ENCODE results near the gene AQP11. TPM values are rescaled to one million over a fixed set of nuclear protein-coding genes. Genes with fewer than 3 reads are reported as not detected.
"Not testable (repeated sequence)": the region's sequence is repeated elsewhere in the genome, so short reads cannot be mapped to it uniquely, and the experiment has no call there.

The AQP11 gene
- total RNA-seq, 4 donors from 2014 or later = 0.18 to 0.19 TPM; not detected in 2

- no peak for DNase-seq
- no peak overlapping the region for H3K4me3 ChIP-seq
- no peaks in the 10 kb centered on the region for H3K4me1 ChIP-seq
- H3K9me3 ChIP-seq = no peaks in the 10 kb centered on the region
- TF ChIP-seq, protein P1, sequence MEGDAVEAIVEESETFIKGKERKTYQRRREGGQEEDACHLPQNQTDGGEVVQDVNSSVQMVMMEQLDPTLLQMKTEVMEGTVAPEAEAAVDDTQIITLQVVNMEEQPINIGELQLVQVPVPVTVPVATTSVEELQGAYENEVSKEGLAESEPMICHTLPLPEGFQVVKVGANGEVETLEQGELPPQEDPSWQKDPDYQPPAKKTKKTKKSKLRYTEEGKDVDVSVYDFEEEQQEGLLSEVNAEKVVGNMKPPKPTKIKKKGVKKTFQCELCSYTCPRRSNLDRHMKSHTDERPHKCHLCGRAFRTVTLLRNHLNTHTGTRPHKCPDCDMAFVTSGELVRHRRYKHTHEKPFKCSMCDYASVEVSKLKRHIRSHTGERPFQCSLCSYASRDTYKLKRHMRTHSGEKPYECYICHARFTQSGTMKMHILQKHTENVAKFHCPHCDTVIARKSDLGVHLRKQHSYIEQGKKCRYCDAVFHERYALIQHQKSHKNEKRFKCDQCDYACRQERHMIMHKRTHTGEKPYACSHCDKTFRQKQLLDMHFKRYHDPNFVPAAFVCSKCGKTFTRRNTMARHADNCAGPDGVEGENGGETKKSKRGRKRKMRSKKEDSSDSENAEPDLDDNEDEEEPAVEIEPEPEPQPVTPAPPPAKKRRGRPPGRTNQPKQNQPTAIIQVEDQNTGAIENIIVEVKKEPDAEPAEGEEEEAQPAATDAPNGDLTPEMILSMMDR (IDR thresholded peaks at IDR 0.05) = no peak
- no peak for TF ChIP-seq POLR2A (IDR thresholded peaks at IDR 0.05)
- intact Hi-C loops (cut with DNase I) = no loop called here
- H3K27ac ChIP-seq = no peak overlapping the region
- peaks cover 5 to 100% (median 13%) of the 10 kb centered on the region in 3 donors for H3K36me3 ChIP-seq
- H3K27me3 ChIP-seq = no peaks in the 10 kb centered on the region
Measured at GRCh38 chr11:77611921-77612320, 22.2 kb downstream of the AQP11 start.

GRCh38 chr11:77617892-77618291 lies 28.1 kb downstream of the AQP11 start:
- Histone ChIP-seq H3K27ac (peak overlapping the region in 1 of 4 donors; percentile 6), H3K4me3 (no peak overlapping the region), H3K4me1 (no peaks in the 10 kb centered on the region), H3K9me3 (no peaks in the 10 kb centered on the region), H3K36me3 (peaks cover 13 to 100% (median 16%) of the 10 kb centered on the region in 3 donors), H3K27me3 (no peaks in the 10 kb centered on the region)
- intact Hi-C loops (cut with DNase I) = no loop called here
- TF ChIP-seq, protein P1 (IDR thresholded peaks at IDR 0.05) = no peak
- no peak for TF ChIP-seq POLR2A (IDR thresholded peaks at IDR 0.05)
- DNase-seq = no peak
- 63 to 76% methylated on average over 3 of the region's 3 CpGs for WGBS, 2 donors

GRCh38 chr11:77619576-77620198 lies 29.9 kb downstream of the AQP11 start:
- no peak for DNase-seq
- Histone ChIP-seq H3K4me1 (no peaks in the 10 kb centered on the region), H3K27me3 (no peaks in the 10 kb centered on the region), H3K36me3 (peaks cover 8 to 100% (median 26%) of the 10 kb centered on the region in 3 donors), H3K4me3 (no peak overlapping the region), H3K27ac (no peak overlapping the region), H3K9me3 (no peaks in the 10 kb centered on the region)
- TF ChIP-seq, protein P1 (IDR thresholded peaks at IDR 0.05) = peak; percentile 50 to 75 (median 60)
- no peak for TF ChIP-seq POLR2A (IDR thresholded peaks at IDR 0.05)
- 85 to 87% methylated on average over 3 of the region's 3 CpGs for WGBS, 2 donors
- intact Hi-C loops (cut with DNase I) = no loop called here

DNA sequence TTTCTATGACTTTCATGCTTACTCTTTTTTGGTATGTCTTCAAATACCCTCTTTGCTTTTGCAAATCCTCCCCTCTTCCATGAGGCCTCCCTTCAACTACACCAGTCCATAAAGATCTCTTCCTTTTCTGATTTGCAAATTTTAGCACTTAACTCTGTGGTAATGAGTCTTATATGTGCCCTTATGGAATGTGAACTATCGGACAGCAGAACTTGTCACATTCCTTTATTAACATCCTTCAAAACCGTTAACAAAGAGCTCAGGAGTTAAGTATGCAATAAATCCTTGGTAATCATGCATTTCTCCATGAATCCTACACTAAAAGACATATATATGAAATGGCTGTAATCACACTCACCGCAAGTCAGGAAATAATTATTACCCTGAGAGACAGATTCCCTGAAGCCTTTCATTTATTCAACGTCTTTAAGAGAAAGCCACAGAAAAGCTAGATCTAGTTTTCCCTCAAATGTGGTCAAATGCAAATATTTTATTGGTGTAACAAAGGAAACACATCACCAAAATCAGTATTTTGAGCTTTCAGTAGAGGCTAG lies 40.5 kb downstream of the AQP11 start:
- Histone ChIP-seq H3K4me1 (peaks cover 10 to 40% (median 12%) of the 10 kb centered on the region in 3 donors), H3K27me3 (no peaks in the 10 kb centered on the region), H3K4me3 (no peak overlapping the region), H3K9me3 (no peaks in the 10 kb centered on the region), H3K27ac (no peak overlapping the region), H3K36me3 (peaks cover 0 to 60% (median 0%) of the 10 kb centered on the region in 3 donors)
- WGBS, 2 donors = 75 to 77% methylated on average over 4 of the region's 4 CpGs
- no peak for DNase-seq
- intact Hi-C loops (cut with DNase I) = no loop called here
- TF ChIP-seq POLR2A (IDR thresholded peaks at IDR 0.05) = no peak
- TF ChIP-seq, protein P1 (IDR thresholded peaks at IDR 0.05) = no peak

- H3K9me3 ChIP-seq; DNase-seq; H3K27me3 ChIP-seq; intact Hi-C loops (cut with DNase I): not testable (repeated sequence)
- Histone ChIP-seq H3K4me1 (peaks cover 16 to 64% (median 26%) of the 10 kb centered on the region in 3 donors), H3K36me3 (peaks cover 0 to 23% (median 0%) of the 10 kb centered on the region in 3 donors), H3K27ac (peak overlapping the region; percentile 80 to 87 (median 84)), H3K4me3 (peak overlapping the region in 3 of 4 donors; percentile 9 to 50 (median 18))
- WGBS, 2 donors = 34 to 44% methylated on average over 5 of the region's 5 CpGs
Measured at GRCh38 chr11:77633926-77634325, 44.2 kb downstream of the AQP11 start.
